ENCODE measurements around the gene BUB1.
"Not testable (repeated sequence)": the region's sequence is repeated elsewhere in the genome, so short reads cannot be mapped to it uniquely, and the experiment has no call there.

Gene BUB1

GRCh38 chr2:110690083-110690965 is 12.5 kb upstream of the BUB1 start:
- DNase-seq = no peak

GRCh38 chr2:110688594-110689091 is 10.8 kb upstream of the BUB1 start:
- no peak for DNase-seq

- not testable (repeated sequence) for DNase-seq
Measured at GRCh38 chr2:110687775-110688484, 10.1 kb upstream of the BUB1 start.

- DNase-seq = no peak
Measured at GRCh38 chr2:110682872-110683271, 5.0 kb upstream of the BUB1 start.

GRCh38 chr2:110682267-110682666 is 4.4 kb upstream of the BUB1 start:
- no peak for DNase-seq

GRCh38 chr2:110680709-110681108 is 2.8 kb upstream of the BUB1 start:
- DNase-seq = no peak

GRCh38 chr2:110679865-110680264 is 2.0 kb upstream of the BUB1 start:
- no peak for DNase-seq

- DNase-seq = no peak
Measured at GRCh38 chr2:110679337-110679707, 1.5 kb upstream of the BUB1 start.

- DNase-seq = peak; percentile 45
Measured at GRCh38 chr2:110678457-110679336, 834 bp upstream of the BUB1 start.

GRCh38 chr2:110677080-110677479 is 783 bp downstream of the BUB1 start:
- no peak for DNase-seq

- no peak for DNase-seq
Measured at GRCh38 chr2:110675679-110676078, 2.2 kb downstream of the BUB1 start.

- no peak for DNase-seq
Measured at GRCh38 chr2:110674620-110675555, 3.0 kb downstream of the BUB1 start.

- no peak for DNase-seq
Measured at GRCh38 chr2:110673201-110673600, 4.7 kb downstream of the BUB1 start.

GRCh38 chr2:110670826-110671225 is 7.0 kb downstream of the BUB1 start:
- no peak for DNase-seq

- DNase-seq = no peak
Measured at GRCh38 chr2:110669079-110669478, 8.8 kb downstream of the BUB1 start.

- DNase-seq = no peak
Measured at GRCh38 chr2:110667071-110667470, 10.8 kb downstream of the BUB1 start.

- DNase-seq = no peak
Measured at GRCh38 chr2:110664135-110664534, 13.7 kb downstream of the BUB1 start.

GRCh38 chr2:110662560-110662959 is 15.3 kb downstream of the BUB1 start:
- DNase-seq = no peak

GRCh38 chr2:110660558-110660957 is 17.3 kb downstream of the BUB1 start:
- no peak for DNase-seq

GRCh38 chr2:110659248-110659647 is 18.6 kb downstream of the BUB1 start:
- DNase-seq = no peak

- DNase-seq = no peak
Measured at GRCh38 chr2:110657724-110658305, 20.0 kb downstream of the BUB1 start.

- no peak for DNase-seq
Measured at GRCh38 chr2:110655701-110656100, 22.2 kb downstream of the BUB1 start.

All from activated T-cell treated with anti-CD3 and anti-CD28 coated beads, Interleukin-2, amount 50 U/mL, for 1 hour (primary cell).